Hepatocyte (in vitro differentiated cells): Measurements from ENCODE around the gene PIN1.

Experiments
- EZH2 ChIP-seq: fragments of 200-600 bp; sonication (generic); IDR thresholded peaks from 2 replicates; pipeline ENCODE4 v1.6.1; 2016; ENCODE audit warnings: antibody characterized with exemption, mild to moderate bottlenecking, borderline replicate concordance
- EZH2phosphoT487 ChIP-seq: fragments of 200-600 bp; sonication (generic); IDR thresholded peaks from one replicate; pipeline ENCODE4 v1.6.1; 2018; ENCODE audit warnings: antibody characterized with exemption, mild to moderate bottlenecking, low read depth, moderate library complexity; ENCODE audit not compliant: unreplicated experiment, severe bottlenecking
- TF ChIP-seq, protein P1 (sequence below): fragments of 200-600 bp; sonication (generic); IDR thresholded peaks from 2 replicates; pipeline ENCODE4 v1.5.1; 2016; ENCODE audit warnings: antibody characterized with exemption, mild to moderate bottlenecking; ENCODE audit not compliant: poor library complexity

DNA sequence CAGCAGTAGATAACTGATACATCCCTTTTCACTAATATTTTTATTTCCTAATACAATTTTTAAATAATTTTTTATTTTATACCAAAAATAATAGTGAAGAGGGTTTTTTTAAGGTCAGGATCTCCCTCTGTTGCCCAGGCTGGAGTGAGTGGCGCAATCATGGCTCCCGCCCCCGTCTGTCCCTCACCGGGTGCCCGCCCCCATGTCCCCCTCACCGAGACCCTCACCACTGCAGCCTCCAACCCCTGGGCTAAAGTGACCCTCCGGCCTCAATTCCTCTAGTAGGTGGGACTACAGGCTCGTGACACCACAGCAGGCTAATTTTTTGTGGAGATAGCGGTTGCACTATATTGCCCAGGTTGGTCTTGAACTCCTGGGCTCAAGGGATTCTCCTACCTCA lies 48.8 kb upstream of the PIN1 start:
- TF ChIP-seq, protein P1, sequence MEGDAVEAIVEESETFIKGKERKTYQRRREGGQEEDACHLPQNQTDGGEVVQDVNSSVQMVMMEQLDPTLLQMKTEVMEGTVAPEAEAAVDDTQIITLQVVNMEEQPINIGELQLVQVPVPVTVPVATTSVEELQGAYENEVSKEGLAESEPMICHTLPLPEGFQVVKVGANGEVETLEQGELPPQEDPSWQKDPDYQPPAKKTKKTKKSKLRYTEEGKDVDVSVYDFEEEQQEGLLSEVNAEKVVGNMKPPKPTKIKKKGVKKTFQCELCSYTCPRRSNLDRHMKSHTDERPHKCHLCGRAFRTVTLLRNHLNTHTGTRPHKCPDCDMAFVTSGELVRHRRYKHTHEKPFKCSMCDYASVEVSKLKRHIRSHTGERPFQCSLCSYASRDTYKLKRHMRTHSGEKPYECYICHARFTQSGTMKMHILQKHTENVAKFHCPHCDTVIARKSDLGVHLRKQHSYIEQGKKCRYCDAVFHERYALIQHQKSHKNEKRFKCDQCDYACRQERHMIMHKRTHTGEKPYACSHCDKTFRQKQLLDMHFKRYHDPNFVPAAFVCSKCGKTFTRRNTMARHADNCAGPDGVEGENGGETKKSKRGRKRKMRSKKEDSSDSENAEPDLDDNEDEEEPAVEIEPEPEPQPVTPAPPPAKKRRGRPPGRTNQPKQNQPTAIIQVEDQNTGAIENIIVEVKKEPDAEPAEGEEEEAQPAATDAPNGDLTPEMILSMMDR, result no peak
- no peak for TF ChIP-seq EZH2
- TF ChIP-seq EZH2phosphoT487, result no peak
